Trophoblast cell (in vitro differentiated cells and primary cell): ENCODE data around the gene PSMB3.

Source experiments
- DNase-seq, 2 donors: peaks; one replicate each; pipeline ENCODE4 v3.0.0-alpha.2; 2016
- H2AFZ ChIP-seq: 2 replicates; pipeline ENCODE4 v1.6.1; 2013; ENCODE audit warnings: low read length, moderate library complexity, mild to moderate bottlenecking; ENCODE audit not compliant: insufficient read depth, poor library complexity
- H2AK5ac ChIP-seq: 2 replicates; pipeline ENCODE4 v1.6.1; 2013; ENCODE audit warnings: mild to moderate bottlenecking, low read length
- H2BK120ac ChIP-seq: 2 replicates; pipeline ENCODE4 v1.6.1; 2013; ENCODE audit warnings: low read length, mild to moderate bottlenecking, moderate library complexity; ENCODE audit not compliant: insufficient read depth, poor library complexity
- H2BK12ac ChIP-seq: 2 replicates; pipeline ENCODE4 v1.6.1; 2013; ENCODE audit warnings: mild to moderate bottlenecking, low read length, moderate library complexity
- H2BK5ac ChIP-seq: 2 replicates; pipeline ENCODE4 v1.6.1; 2013; ENCODE audit warnings: low read length, low read depth, moderate library complexity, mild to moderate bottlenecking; ENCODE audit not compliant: poor library complexity
- H3K14ac ChIP-seq: 2 replicates; pipeline ENCODE4 v1.6.1; 2013; ENCODE audit warnings: mild to moderate bottlenecking, low read length
- H3K18ac ChIP-seq: 2 replicates; pipeline ENCODE4 v1.6.1; 2013; ENCODE audit warnings: mild to moderate bottlenecking, low read length
- H3K23ac ChIP-seq: 2 replicates; pipeline ENCODE4 v1.6.1; 2013; ENCODE audit warnings: low read length
- H3K27ac ChIP-seq: 2 replicates; pipeline ENCODE4 v1.5.1; 2013; ENCODE audit warnings: low read depth, mild to moderate bottlenecking, inconsistent platforms, low read length, moderate library complexity
- H3K27me3 ChIP-seq: 2 replicates; pipeline ENCODE4 v1.6.1; 2013; ENCODE audit warnings: inconsistent platforms, mild to moderate bottlenecking, low read length, moderate library complexity; ENCODE audit not compliant: insufficient read depth
- H3K36me3 ChIP-seq, 2 experiments: 1 replicate in 1 of 2; 2 replicates in 1 of 2; pipeline ENCODE4 v1.6.1; 2013; ENCODE audit warnings: low read length in 2 of 2, mild to moderate bottlenecking in 2 of 2, moderate library complexity in 1 of 2; ENCODE audit not compliant: insufficient read depth in 2 of 2, control insufficient read depth in 1 of 2
- H3K4ac ChIP-seq: 2 replicates; pipeline ENCODE4 v1.6.1; 2013; ENCODE audit warnings: low read depth, mild to moderate bottlenecking, low read length, moderate library complexity
- H3K4me1 ChIP-seq, 2 experiments: 1 replicate in 1 of 2; 2 replicates in 1 of 2; pipeline ENCODE4 v1.6.1; 2013; ENCODE audit warnings: low read length in 2 of 2, mild to moderate bottlenecking in 2 of 2, moderate library complexity in 1 of 2; ENCODE audit not compliant: insufficient read depth in 2 of 2, control insufficient read depth in 1 of 2
- H3K4me2 ChIP-seq: 2 replicates; pipeline ENCODE4 v1.6.1; 2013; ENCODE audit warnings: inconsistent platforms, mild to moderate bottlenecking, low read length, moderate library complexity
- H3K4me3 ChIP-seq: 2 replicates; pipeline ENCODE4 v1.5.1; 2013; ENCODE audit warnings: mild to moderate bottlenecking, low read depth, low read length, inconsistent platforms
- H3K79me1 ChIP-seq: one replicate; pipeline ENCODE4 v1.6.1; 2013; ENCODE audit warnings: low read length
- H3K79me2 ChIP-seq: 2 replicates; pipeline ENCODE4 v1.6.1; 2013; ENCODE audit warnings: low read length, mild to moderate bottlenecking; ENCODE audit not compliant: control insufficient read depth, insufficient read depth, poor library complexity
- H3K9ac ChIP-seq: 2 replicates; pipeline ENCODE4 v1.6.1; 2013; ENCODE audit warnings: mild to moderate bottlenecking, low read length
- H3K9me3 ChIP-seq: 2 replicates; pipeline ENCODE4 v1.6.1; 2013; ENCODE audit warnings: low read depth, mild to moderate bottlenecking, control low read depth, inconsistent platforms, low read length; ENCODE audit not compliant: insufficient read depth
- H4K12ac ChIP-seq: 2 replicates; pipeline ENCODE4 v1.6.1; 2013; ENCODE audit warnings: low read depth, mild to moderate bottlenecking, low read length, moderate library complexity
- H4K8ac ChIP-seq: 2 replicates; pipeline ENCODE4 v1.6.1; 2013; ENCODE audit warnings: low read depth, mild to moderate bottlenecking, low read length, moderate library complexity
- H4K91ac ChIP-seq: one replicate; pipeline ENCODE4 v1.6.1; 2013; ENCODE audit warnings: low read depth, mild to moderate bottlenecking, low read length, moderate library complexity
- WGBS: extraction: QIAGEN DNeasy Blood & Tissue Kit; methylation state at CpG from one replicate; pipeline ENCODE4 v1.1.7; 2013; ENCODE audit warnings: missing lambda C conversion rate; ENCODE audit not compliant: insufficient read length, insufficient coverage; ENCODE audit errors: extremely low coverage; 5-methylcytosine and 5-hydroxymethylcytosine counted together

PSMB3 gene

DNA sequence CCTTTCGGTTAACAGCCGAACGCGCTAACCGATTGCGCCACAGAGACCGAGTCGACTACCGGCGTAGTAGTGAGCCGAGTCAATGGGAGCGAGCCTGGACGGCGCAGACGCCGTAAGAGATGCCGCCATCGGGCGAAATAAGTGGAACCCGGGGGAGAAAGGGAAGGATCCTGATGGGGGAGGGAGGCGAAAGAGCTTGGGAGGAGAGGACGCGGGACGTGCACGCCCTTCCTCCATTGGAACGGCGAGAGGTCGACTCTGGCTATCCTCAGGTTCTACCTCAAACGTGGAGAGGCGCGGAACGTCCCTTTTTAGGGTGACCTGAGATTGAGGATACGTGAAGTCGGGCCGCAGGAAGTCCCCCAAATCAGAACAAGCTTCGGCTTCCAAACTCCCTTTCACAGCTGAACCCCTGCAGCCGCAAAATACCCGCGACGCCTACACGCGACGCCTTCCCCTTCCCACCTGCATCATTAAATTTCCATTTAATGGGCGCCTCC, 683 bp upstream of the PSMB3 start:
- no peak overlapping the region for H4K91ac ChIP-seq

GRCh38 chr17:38753071-38753506, 548 bp downstream of the PSMB3 start:
- Histone ChIP-seq H3K4me2 (peak overlapping the region; percentile 83), H2AK5ac (peak overlapping the region; percentile 67), H3K79me2 (peaks cover 17% of the 10 kb centered on the region), H3K9ac (peak overlapping the region; percentile 98), H3K14ac (peak overlapping the region; percentile 79), H3K9me3 (no peaks in the 10 kb centered on the region), H2BK12ac (no peak overlapping the region), H2BK120ac (peak overlapping the region; percentile 63), H3K36me3 (peaks cover 22 to 29% of the 10 kb centered on the region in 2 experiments), H2BK5ac (peak overlapping the region; percentile 32), H4K91ac (peak overlapping the region; percentile 68), H3K23ac (no peak overlapping the region), H3K4me3 (peak overlapping the region; percentile 94), H3K79me1 (peaks cover 24% of the 10 kb centered on the region), H3K4ac (peak overlapping the region; percentile 66), H3K18ac (peak overlapping the region; percentile 42), H4K12ac (peak overlapping the region; percentile 68), H2AFZ (peak overlapping the region; percentile 60), H4K8ac (peak overlapping the region; percentile 90), H3K4me1 (peaks cover 7 to 11% of the 10 kb centered on the region in 2 experiments), H3K27me3 (no peaks in the 10 kb centered on the region), H3K27ac (peak overlapping the region; percentile 38)
- DNase-seq = no peak
- WGBS = no CpG with 5 or more reads among the region's 22 CpGs

More for the DNA sequence above, 683 bp upstream of the PSMB3 start:
- peaks cover 30% of the 10 kb centered on the region for H3K79me1 ChIP-seq
- no CpG with 5 or more reads among the region's 44 CpGs for WGBS
- no peak overlapping the region for H4K12ac ChIP-seq
- H2BK120ac ChIP-seq = no peak overlapping the region
- no peak overlapping the region for H3K23ac ChIP-seq
- H3K9ac ChIP-seq = peak overlapping the region; percentile 42
- H3K27me3 ChIP-seq = no peaks in the 10 kb centered on the region
- H2BK5ac ChIP-seq = no peak overlapping the region
- H3K4me1 ChIP-seq = peaks cover 8 to 13% of the 10 kb centered on the region in 2 experiments
- peaks cover 27% of the 10 kb centered on the region for H3K79me2 ChIP-seq
- peaks cover 20 to 23% of the 10 kb centered on the region in 2 experiments for H3K36me3 ChIP-seq
- peak overlapping the region; percentile 89 for H3K4me3 ChIP-seq
- H2AFZ ChIP-seq = peak overlapping the region; percentile 67
- H3K4me2 ChIP-seq = peak overlapping the region; percentile 94
- peak overlapping the region; percentile 12 for H3K14ac ChIP-seq
- H2AK5ac ChIP-seq = no peak overlapping the region
- H4K8ac ChIP-seq = peak overlapping the region; percentile 30
- H3K9me3 ChIP-seq = no peaks in the 10 kb centered on the region
- peak overlapping the region; percentile 28 for H3K27ac ChIP-seq
- H3K18ac ChIP-seq = no peak overlapping the region
- DNase-seq = peak; percentile 77 to 88
- H3K4ac ChIP-seq = no peak overlapping the region
- no peak overlapping the region for H2BK12ac ChIP-seq

DNA sequence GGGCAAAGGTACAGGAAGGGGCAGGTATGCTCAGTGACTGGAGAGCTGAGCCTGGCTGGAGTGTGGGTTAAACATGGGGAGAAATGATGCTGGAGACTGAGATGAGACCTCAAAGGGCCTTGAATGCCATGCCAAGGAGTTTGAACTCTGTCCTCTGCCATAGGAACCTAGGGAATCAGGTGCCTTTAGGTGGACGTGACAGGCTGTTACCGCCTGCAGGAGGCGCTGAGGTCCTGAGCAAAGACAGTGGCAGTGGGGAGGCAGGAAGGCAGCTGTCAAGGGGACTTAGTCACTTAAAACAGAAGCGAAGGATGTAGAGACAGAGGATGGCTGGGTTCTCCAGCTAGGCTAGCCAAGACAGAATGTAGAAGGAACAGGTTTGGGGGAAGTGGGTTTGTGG, 9.1 kb downstream of the PSMB3 start:
- no peak overlapping the region for H3K4ac ChIP-seq
- no peak overlapping the region for H2BK120ac ChIP-seq
- H2BK5ac ChIP-seq = no peak overlapping the region
- H3K36me3 ChIP-seq = peaks cover 51 to 67% of the 10 kb centered on the region in 2 experiments
- H3K9me3 ChIP-seq = no peaks in the 10 kb centered on the region
- H2AFZ ChIP-seq = no peak overlapping the region
- peak; percentile 10 to 31 for DNase-seq
- H3K4me3 ChIP-seq = no peak overlapping the region
- H4K8ac ChIP-seq = no peak overlapping the region
- H3K18ac ChIP-seq = no peak overlapping the region
- H3K79me1 ChIP-seq = no peaks in the 10 kb centered on the region
- no peak overlapping the region for H3K4me2 ChIP-seq
- H3K9ac ChIP-seq = no peak overlapping the region
- H2BK12ac ChIP-seq = no peak overlapping the region
- H3K79me2 ChIP-seq = no peaks in the 10 kb centered on the region
- H2AK5ac ChIP-seq = no peak overlapping the region
- H3K4me1 ChIP-seq = no peaks in the 10 kb centered on the region
- H4K91ac ChIP-seq = no peak overlapping the region
- no peak overlapping the region for H3K27ac ChIP-seq
- H3K14ac ChIP-seq = no peak overlapping the region
- H4K12ac ChIP-seq = no peak overlapping the region
- no peak overlapping the region for H3K23ac ChIP-seq
- no peaks in the 10 kb centered on the region for H3K27me3 ChIP-seq
- WGBS = no CpG with 5 or more reads among the region's 4 CpGs

DNA sequence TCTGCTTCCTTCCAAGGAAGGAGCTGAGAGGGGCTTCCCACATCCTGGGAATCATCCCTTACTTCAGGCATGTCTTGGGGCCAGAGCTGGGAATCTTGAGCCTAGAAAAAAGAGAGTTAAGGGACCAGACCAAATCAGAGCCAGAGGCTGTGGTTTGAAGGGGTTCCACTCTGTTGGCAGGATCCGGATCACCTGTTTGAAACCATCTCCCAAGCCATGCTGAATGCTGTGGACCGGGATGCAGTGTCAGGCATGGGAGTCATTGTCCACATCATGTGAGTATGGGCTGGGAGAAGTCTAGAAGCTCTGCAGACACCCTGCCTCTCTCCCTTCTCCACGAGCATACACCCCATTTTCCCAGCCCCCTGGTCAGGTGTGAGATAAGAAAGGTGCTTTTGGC, 9.7 kb downstream of the PSMB3 start:
- no peaks in the 10 kb centered on the region for H3K79me1 ChIP-seq
- no peak overlapping the region for H2AFZ ChIP-seq
- no peak overlapping the region for H3K9ac ChIP-seq
- H4K12ac ChIP-seq = no peak overlapping the region
- no peak overlapping the region for H4K91ac ChIP-seq
- H3K4me2 ChIP-seq = no peak overlapping the region
- no peak overlapping the region for H4K8ac ChIP-seq
- no peak overlapping the region for H2BK120ac ChIP-seq
- no peak overlapping the region for H3K18ac ChIP-seq
- no peak overlapping the region for H3K4me3 ChIP-seq
- no peaks in the 10 kb centered on the region for H3K79me2 ChIP-seq
- H2BK12ac ChIP-seq = no peak overlapping the region
- H3K23ac ChIP-seq = no peak overlapping the region
- no peak overlapping the region for H3K27ac ChIP-seq
- H3K4ac ChIP-seq = no peak overlapping the region
- peaks cover 52 to 68% of the 10 kb centered on the region in 2 experiments for H3K36me3 ChIP-seq
- WGBS = no CpG with 5 or more reads among the region's 3 CpGs
- H2BK5ac ChIP-seq = no peak overlapping the region
- H3K14ac ChIP-seq = no peak overlapping the region
- H3K4me1 ChIP-seq = no peaks in the 10 kb centered on the region
- no peaks in the 10 kb centered on the region for H3K27me3 ChIP-seq
- H2AK5ac ChIP-seq = no peak overlapping the region
- no peak for DNase-seq
- no peaks in the 10 kb centered on the region for H3K9me3 ChIP-seq
